GM21723 (cell line): ENCODE measurements around the gene MTA3.

Experiments used
- ATAC-seq: cut with Tn5 transposase; IDR thresholded peaks from one replicate; pipeline ENCODE4 v1.9.1; 2021; ENCODE audit warnings: mild to moderate bottlenecking, moderate library complexity; ENCODE audit not compliant: unreplicated experiment

MTA3 gene

DNA sequence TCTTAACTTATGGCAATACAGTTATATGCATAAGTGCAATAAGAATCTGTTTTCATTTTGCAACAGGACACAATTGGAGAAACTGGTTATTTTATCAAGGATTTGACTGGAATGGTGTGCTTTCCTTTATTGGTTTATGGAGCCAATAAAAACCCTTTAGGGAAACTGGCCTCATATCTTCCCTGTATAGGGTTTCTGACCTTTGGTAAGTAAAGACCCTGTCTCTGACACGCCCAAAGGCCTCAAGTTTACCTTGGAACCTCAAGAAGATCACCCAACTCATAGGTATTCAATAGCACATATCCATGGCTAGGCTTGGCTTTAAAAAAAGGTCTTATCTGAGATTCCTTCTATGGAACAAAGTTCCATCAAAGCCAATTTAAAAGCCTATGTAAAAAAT, 212.7 kb downstream of the MTA3 start:
- no peak for ATAC-seq

- ATAC-seq: no peak
Observed at GRCh38 chr2:42783511-42783910, 215.1 kb downstream of the MTA3 start.

DNA sequence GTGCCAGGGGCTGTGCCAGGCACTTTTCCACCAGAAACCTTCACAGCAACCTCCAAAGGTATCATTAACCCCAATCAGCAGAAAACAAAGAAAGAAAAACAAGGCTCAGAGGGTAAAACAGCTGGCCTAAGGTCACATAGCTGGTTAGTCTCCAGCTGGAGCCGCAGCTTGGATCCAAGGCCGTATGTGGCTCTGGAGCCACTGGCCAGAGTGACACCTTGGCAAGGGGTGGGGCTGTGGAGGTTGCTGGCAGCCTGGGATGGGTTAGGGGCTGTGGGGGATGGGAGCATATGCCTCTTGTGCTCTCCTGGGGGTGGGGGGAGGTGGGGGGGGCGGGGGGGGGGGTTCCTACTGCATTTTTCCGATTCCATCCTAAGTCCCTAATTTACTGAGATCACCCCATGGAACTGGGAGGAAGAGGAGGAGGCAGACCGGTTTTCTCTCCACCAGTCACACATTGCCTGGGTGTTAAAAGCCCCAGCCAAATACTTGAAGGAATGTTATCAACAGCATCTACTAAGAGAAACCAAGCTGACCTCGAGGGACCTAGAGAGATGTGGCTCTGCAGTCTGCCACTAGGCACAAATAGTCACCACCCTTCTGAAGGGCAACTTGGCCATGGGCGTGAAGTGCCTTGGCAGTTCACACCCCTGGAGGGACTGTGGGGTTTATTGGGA, 215.9 kb downstream of the MTA3 start:
- no peak for ATAC-seq

GRCh38 chr2:42786561-42787345, 218.3 kb downstream of the MTA3 start:
- no peak for ATAC-seq

DNA sequence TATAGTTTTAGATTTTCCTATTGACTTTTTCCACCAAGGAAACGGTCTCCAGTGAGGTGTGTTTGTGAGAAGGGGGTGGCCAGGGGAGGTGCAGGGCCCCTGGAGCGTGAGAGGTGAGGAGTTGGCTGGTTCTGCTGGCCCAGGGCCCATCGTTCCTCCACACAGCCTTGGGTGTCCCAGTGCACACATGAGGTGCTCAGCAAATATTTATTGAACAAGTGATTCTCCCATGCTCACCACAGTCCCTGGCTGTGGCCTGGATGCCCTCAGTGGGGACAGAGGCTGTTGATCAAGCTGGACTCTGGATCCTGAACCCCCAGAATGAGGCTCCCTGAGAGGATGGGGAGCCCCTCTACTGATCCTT, 219.0 kb downstream of the MTA3 start:
- ATAC-seq: no peak

- ATAC-seq: no peak
Observed at GRCh38 chr2:42787788-42788477, 219.5 kb downstream of the MTA3 start.

DNA sequence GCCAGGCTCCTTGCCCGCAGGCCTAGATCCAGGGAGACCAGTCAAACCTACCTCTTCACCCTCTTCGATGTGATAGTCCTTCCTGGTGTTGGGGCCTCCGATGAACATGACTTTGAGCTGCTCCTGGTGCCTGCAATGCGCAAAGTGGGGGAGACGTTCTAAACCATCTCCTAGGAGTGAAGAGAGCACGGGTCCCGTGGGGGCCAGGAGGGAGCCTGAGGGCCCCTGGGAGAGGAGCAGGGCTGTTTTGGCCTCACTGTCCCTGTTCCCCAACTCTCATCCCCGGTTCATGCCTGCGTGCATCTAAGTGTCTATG, 220.0 kb downstream of the MTA3 start:
- ATAC-seq: no peak

DNA sequence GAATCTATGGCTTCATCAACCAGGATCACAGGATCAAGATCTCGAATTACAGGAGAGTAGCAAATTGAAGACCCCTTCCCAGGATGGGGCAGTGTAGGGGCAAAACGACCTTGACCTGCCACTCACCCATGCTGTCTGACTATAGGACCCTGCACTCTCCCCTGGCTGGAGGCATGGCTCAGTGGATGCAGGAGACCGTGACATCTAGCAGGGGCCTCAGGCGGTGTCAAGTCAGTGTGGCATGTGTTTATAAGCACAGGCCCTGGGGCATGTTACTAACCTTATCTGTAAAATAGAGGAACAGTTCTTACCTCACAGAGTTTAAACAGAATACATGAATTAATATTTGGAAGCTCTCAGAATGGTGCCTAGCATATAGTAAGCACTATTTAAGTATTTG, 220.4 kb downstream of the MTA3 start:
- no peak for ATAC-seq

DNA sequence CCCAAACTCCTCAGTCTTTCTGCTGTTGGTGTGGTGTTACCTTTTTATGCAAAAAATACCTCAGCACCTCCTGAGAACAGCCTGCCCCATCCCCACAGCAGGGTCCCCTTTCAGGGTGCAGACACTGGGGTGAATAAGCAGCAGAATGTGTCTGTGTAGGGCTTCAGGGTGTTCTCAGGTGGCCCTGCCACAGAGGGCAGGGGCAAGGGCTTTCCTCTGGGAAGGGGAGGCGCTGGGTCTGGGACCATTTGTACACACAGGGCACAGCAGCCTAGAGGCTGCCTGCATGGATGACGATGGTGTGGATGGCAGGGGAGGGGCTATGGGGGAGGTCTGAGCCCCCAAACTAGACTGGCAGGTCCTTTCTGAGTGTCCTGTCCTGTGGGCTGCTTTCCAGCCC, 221.3 kb downstream of the MTA3 start:
- ATAC-seq: no peak

DNA sequence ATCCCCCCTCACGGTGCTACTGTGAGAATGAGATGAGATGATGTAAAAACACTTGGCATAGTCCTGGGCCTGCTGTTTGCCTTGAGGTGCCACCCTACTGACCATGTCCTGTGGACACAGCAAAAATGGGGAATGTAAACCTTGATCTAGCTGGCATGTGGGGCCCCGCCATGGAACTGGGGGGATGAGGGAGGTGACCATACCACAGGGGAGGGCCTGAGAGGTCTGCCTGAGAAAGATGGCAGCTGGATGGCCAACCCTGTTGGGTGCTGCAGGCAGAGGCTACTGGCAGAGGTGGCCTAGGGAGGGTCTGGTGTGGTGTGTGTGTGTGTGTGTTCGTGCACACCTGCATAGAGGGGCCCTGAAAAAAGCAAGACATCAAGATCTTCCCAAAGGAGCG, 223.2 kb downstream of the MTA3 start:
- ATAC-seq: no peak

DNA sequence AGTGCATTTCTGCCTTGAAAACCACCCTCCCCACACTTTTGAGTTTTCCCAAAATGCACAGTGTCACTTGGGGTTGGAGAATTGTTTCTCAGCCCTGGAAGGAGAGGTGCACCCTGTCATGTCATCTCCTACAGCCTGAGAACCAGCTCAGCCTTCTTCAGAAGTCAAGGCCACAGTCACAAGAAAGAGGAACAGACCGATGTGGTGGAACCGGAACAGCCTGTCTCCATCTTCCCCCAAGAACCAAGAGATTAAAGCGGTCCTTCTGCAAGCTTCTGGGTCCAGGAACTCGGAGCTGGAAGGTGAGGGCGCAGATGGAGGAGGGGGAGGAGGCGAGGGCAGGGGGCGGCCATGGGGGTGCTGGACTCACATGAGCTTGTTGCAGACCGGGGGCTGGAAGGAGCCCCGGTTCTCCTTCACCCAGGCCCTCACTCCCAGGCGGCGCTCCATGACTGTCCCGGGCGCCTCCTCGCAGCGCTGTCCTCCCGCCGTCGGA, 223.7 kb downstream of the MTA3 start:
- peak; percentile 26 for ATAC-seq

DNA sequence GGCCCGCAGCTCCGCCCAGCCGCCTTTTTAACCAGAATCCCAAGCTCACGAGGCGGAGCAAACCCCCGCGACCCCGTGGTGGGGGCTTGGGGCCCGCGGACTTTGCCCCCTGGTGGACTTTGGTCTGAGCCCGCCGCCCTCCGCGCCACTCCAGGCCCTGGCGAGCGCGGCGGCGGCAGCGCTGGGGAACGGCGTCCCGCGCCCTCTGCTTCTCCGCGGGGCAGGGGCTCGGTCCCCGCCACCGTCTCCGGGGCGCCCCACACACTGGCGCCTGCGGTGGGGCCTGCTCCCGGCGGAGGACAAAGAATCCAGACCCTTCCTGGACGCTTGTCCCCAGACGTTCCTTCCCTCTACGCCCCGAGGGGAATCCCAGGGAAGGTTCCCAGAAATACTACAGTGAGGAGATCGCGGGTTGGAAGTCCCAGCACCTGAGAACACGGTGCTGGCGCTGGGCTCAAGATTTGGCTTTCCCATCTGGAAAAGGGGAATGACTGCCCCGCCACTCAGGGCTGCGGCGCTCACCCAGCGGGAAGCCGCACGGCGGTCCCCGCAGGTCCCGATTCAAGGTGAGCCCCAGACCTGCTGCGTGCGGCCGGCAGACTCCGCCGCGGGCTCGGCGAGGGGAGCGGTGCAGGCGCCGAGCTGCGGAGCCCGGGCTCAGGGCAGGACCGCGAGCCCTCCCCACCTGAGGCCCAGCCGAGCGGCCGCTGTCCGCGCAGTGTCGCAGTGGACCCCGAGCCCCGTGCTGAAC, 224.3 kb downstream of the MTA3 start, which contains the start of gene HAAO:
TSS of gene HAAO (minus strand) at position 1 of the 751 bp plus-strand sequence. CDS start 47 bp downstream, outside the sequence.
- ATAC-seq: peak; percentile 30

DNA sequence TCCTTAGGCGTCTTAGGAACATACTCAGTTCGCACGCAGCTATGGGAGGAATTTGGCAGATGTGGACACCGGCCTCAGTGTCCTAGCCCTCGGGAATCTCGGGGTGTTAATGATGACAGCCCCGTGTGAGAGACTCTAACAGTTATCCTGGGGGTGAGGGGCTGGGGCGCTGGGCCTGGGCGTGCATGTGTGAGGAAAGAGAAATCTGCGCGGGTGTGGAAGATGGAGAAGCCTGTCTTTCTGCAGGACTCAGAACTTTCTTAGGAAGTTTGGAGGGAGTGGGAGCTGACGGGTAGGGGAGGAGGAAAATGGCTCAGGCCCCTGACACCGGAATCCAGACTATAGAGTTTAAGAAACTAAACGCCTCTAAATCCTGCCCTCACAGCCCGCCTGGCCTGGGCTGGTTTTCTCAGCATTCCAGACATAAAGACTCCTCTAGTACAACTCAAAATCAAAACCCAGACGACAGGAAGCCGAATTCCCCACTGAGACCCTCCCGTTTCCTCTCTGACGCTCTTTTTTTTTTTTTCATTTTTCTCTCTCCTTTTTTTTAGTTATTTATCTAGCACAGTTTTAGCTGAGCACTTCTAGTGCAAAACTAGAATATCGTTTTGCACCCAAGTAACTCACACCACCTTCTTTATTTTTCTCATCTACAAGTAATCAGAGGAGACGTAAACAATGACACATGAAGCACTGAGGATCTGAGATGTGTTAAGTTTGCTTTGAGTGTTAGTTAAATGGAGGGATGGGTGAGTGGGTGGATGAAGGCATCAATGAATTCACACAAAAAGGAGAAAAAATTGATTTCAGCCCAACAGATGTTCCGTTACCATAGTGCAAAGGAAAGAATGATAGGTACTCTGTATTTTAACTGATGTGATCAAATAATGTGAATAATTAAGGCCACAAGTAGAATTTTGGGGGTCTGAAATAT, 225.2 kb downstream of the MTA3 start:
- peak; percentile 1 for ATAC-seq

DNA sequence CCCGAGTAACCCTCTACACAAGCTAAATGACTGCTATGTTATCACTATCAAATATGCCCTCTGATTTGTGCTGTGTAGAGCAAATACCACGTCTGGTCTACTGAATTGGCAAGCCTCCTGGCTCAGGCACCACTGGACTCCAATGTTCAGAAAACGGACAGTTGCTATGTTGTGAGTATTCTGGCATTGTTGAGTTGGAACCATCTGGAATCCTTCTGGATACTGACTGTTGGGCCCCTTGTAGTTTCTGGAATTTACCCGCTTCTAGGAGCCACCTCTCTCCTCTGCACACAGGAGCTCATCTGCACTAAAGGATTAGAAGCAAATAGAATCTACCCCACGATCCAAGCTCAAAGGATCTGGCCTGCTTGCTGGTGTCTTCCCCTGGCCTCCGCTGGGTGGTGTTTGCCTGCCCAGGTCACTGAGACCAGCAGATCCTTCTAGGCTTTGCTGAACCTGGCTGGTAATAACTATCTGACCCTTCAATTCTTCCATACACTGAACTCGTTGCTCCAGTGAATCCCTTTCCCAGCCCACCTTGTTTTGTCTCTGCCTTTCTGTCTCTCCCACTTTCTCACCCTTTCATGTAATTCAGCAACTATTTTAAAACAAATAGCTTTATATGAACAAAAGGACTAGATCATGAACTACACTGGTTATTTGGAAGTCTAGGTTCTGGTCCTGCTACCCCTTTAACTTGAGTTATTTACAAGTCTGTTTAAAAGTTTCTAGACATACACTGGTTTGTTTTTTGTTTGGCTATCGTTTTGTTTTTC, 226.0 kb downstream of the MTA3 start:
- ATAC-seq: no peak

- peak; percentile 22 for ATAC-seq
Observed at GRCh38 chr2:42795275-42795674, 226.8 kb downstream of the MTA3 start.

DNA sequence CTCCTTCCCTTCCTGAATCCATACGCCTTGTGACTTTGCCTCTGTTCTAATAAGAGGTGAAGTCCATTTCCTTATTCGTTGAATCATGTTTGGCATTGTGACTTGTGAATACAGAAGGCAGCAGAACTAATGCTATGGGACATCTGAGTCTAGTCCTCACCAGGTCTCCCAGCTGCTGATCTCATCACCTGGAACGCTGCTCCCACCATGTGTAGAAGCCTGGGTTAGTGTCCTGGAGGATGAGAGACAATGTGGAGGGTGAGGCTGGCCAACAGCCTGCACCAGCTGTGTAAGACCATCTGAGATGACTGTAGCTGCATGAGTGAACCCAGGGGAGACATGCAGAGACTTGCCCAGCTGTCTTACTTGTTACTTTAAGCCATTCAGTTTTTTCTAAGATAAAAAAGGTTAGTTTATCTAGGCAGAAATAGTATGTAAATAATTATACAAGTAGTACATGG, 227.4 kb downstream of the MTA3 start:
- ATAC-seq: peak; percentile 50

DNA sequence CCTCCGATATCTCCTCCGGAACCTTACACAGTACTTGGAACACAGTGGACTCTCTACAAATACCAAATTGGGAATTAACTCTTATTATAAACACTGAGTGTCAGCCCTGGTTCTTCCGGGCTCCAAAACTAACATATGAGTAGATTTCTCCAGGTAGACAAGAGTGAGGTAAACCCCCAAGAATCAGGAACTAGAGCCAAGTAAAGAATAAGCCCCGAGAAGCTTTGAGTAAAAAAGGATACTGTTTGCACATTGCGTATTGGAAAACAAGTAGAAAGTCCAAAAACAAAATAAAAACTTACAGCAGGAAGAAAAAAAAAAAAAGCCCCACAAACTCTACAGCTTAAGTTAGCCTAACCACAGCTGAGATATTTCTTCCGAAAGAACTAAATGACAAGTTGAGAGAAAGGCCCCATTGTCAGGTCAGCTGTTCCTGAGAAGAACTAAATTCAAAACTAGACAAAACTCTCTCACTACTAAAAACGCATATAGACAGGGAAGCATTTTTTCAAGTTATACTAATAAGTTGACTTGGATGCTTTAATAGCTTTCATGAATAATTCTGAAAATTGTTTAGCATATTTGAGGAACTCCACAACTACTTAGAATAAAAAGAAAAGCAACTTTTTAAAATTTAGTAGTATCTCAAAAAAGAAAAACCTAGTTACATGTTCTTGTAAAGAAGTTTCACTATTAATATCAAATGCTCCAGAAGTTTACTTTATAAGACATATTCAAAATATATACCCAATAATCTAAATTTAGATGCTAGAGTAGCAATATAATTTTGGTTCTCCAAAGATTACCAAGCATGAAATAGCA, 228.2 kb downstream of the MTA3 start:
- ATAC-seq: peak; percentile 45

DNA sequence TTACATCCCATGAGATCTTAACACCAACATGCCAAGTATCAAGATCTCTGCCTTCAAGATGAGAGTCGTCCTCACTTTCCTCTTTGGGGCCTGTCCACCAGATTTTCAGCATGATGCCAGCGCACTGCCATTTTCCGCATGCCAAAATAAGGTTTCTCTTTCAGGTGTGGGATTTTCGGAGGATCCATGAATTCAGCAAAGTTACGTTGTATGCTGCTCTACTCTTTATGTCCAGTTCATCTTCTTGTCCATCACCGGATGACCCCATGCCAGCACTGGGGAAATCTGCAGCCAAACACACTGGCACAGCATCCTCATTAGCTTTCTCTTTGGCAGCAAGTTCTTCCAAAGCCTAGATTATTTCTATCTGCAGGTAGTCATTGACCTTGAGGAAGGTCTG, 228.8 kb downstream of the MTA3 start:
- ATAC-seq: no peak
